GM23338 (cell line): ENCODE data around the gene SYT9. TPM values are rescaled to one million over a fixed set of nuclear protein-coding genes. Genes with fewer than 3 reads are reported as not detected.

Experiments used
- ATAC-seq: fragments of 200-7000 bp; cut with Tn5 transposase; 3 replicates; pipeline ENCODE4 v1.9.1; 2020
- DNase-seq: peaks from one replicate; pipeline ENCODE4 v3.0.0-alpha.2; 2015; ENCODE audit warnings: low spot score
- H2AFZ ChIP-seq: fragments of 200-600 bp; sonication (generic); 2 replicates; pipeline ENCODE4 v1.8.0; 2016; ENCODE audit warnings: antibody characterized with exemption, mild to moderate bottlenecking, moderate library complexity
- H3F3A ChIP-seq: fragments of 200-600 bp; sonication (generic); replicated peaks from 2 replicates; pipeline ENCODE4 v1.8.0; 2017; ENCODE audit warnings: antibody characterized with exemption, mixed run types, low read depth
- H3K27ac ChIP-seq: fragments of 200-600 bp; sonication (generic); 2 replicates; pipeline ENCODE4 v1.6.1; 2016; ENCODE audit warnings: low read depth
- H3K27me3 ChIP-seq: fragments of 200-600 bp; sonication (generic); 2 replicates; pipeline ENCODE4 v1.8.0; 2016; ENCODE audit warnings: mild to moderate bottlenecking, mixed run types, moderate library complexity; ENCODE audit not compliant: insufficient read depth
- H3K36me3 ChIP-seq: fragments of 200-600 bp; sonication (generic); 2 replicates; pipeline ENCODE4 v1.8.0; 2016; ENCODE audit warnings: mild to moderate bottlenecking; ENCODE audit not compliant: insufficient read depth
- H3K4me1 ChIP-seq: fragments of 200-600 bp; sonication (generic); 2 replicates; pipeline ENCODE4 v1.8.0; 2016; ENCODE audit warnings: mild to moderate bottlenecking, moderate library complexity; ENCODE audit not compliant: insufficient read depth
- H3K4me2 ChIP-seq: fragments of 200-600 bp; sonication (generic); 2 replicates; pipeline ENCODE4 v1.7.1; 2017; ENCODE audit warnings: mixed run types
- H3K4me3 ChIP-seq: fragments of 200-600 bp; sonication (generic); 2 replicates; pipeline ENCODE4 v1.6.1; 2016; ENCODE audit warnings: mixed run types
- H3K79me2 ChIP-seq: fragments of 200-600 bp; sonication (generic); replicated peaks from 2 replicates; pipeline ENCODE4 v1.8.0; 2017; ENCODE audit warnings: mild to moderate bottlenecking; ENCODE audit not compliant: insufficient read depth
- H3K9me2 ChIP-seq: fragments of 200-600 bp; sonication (generic); 2 replicates; pipeline ENCODE4 v1.8.0; 2017; ENCODE audit not compliant: insufficient read depth
- H4K20me1 ChIP-seq: fragments of 200-600 bp; sonication (generic); replicated peaks from 2 replicates; pipeline ENCODE4 v1.8.0; 2017; ENCODE audit warnings: mild to moderate bottlenecking; ENCODE audit not compliant: insufficient read depth
- H3K27ac Mint-ChIP-seq: 2 replicates; pipeline ENCODE4 v1.8.0; 2020; ENCODE audit warnings: inconsistent platforms, mild to moderate bottlenecking, moderate library complexity, mixed read lengths
- H3K27me3 Mint-ChIP-seq: 3 replicates; pipeline ENCODE4 v1.8.0; 2022; ENCODE audit warnings: low read depth, mild to moderate bottlenecking, moderate library complexity, mixed read lengths, inconsistent platforms; ENCODE audit not compliant: insufficient read depth, poor library complexity
- H3K36me3 Mint-ChIP-seq: 3 replicates; pipeline ENCODE4 v1.8.0; 2021; ENCODE audit warnings: low read depth, mild to moderate bottlenecking, inconsistent platforms, moderate library complexity, mixed read lengths
- H3K4me1 Mint-ChIP-seq: 3 replicates; pipeline ENCODE4 v1.8.0; 2020; ENCODE audit warnings: mild to moderate bottlenecking, inconsistent platforms, mixed read lengths
- H3K4me3 Mint-ChIP-seq: 3 replicates; pipeline ENCODE4 v1.8.0; 2021; ENCODE audit warnings: moderate library complexity, mild to moderate bottlenecking, inconsistent platforms, mixed read lengths
- H3K9me3 Mint-ChIP-seq: 3 replicates; pipeline ENCODE4 v1.8.0; 2020; ENCODE audit warnings: moderate library complexity, mild to moderate bottlenecking, inconsistent platforms, mixed read lengths
- CREB1 ChIP-seq: fragments of 250-450 bp; sonication (Bioruptor Pico); IDR thresholded peaks from 2 replicates; pipeline ENCODE4 v1.5.0; 2020; ENCODE audit warnings: low read depth, mild to moderate bottlenecking, moderate library complexity
- JUNB ChIP-seq: IDR thresholded peaks from one replicate; pipeline ENCODE4 v1.6.1; 2016; ENCODE audit warnings: antibody characterized with exemption; ENCODE audit not compliant: unreplicated experiment
- NANOG ChIP-seq: IDR thresholded peaks from 2 replicates; pipeline ENCODE4 v1.6.1; 2016; ENCODE audit warnings: antibody characterized with exemption, borderline replicate concordance
- POLR2AphosphoS5 ChIP-seq: IDR thresholded peaks from 2 replicates; pipeline ENCODE4 v1.6.1; 2016; ENCODE audit warnings: antibody characterized with exemption, low read depth
- STAT1 ChIP-seq: IDR thresholded peaks from one replicate; pipeline ENCODE4 v1.6.1; 2016; ENCODE audit warnings: antibody characterized with exemption; ENCODE audit not compliant: unreplicated experiment
- ZNF114 ChIP-seq: fragments of 250-450 bp; sonication (Bioruptor Pico); IDR thresholded peaks from 2 replicates; pipeline ENCODE4 v1.5.0; 2020; ENCODE audit warnings: mild to moderate bottlenecking, moderate library complexity
- ZNF331 ChIP-seq: fragments of 250-450 bp; sonication (Bioruptor Pico); IDR thresholded peaks from 2 replicates; pipeline ENCODE4 v1.5.0; 2020; ENCODE audit warnings: low read depth, mild to moderate bottlenecking, moderate library complexity
- ZNF462 ChIP-seq: fragments of 250-450 bp; sonication (Bioruptor Pico); IDR thresholded peaks from 2 replicates; pipeline ENCODE4 v1.5.0; 2020; ENCODE audit warnings: mild to moderate bottlenecking, moderate library complexity
- polyA plus RNA-seq: library from polyadenylated mRNA; unstranded; fragments of >200 nt; fragmentation: Nextera tagmentation; extraction: Ambion mirVana; gene quantifications from 2 replicates; pipeline ENCODE4 v1.2.1, GENCODE V29; 2016
- total RNA-seq: library from RNA; depleted of rRNA; stranded (reverse); fragments of >200 nt; shearing (Covaris generic); gene quantifications from 2 replicates; pipeline ENCODE4 v1.2.3, GENCODE V29; 2014
- TF ChIP-seq, protein P1 (sequence below), 2 experiments: fragments of 200-600 bp in 1 of 2; sonication (generic) in 1 of 2; conservative IDR thresholded peaks; 2 replicates each; pipeline versions ENCODE4 v1.5.1 to v1.6.1; 2016 to 2017; ENCODE audit warnings: antibody characterized with exemption in 2 of 2, low read depth in 2 of 2, mild to moderate bottlenecking in 2 of 2, moderate library complexity in 1 of 2
- TF ChIP-seq, protein P2 (sequence below): IDR thresholded peaks from one replicate; pipeline ENCODE4 v1.6.1; 2018; ENCODE audit warnings: antibody characterized with exemption; ENCODE audit not compliant: unreplicated experiment
- TF ChIP-seq, protein P3 (sequence below): IDR thresholded peaks from 2 replicates; pipeline ENCODE4 v1.6.1; 2016; ENCODE audit warnings: antibody characterized with exemption

The SYT9 gene
- total and polyA plus RNA-seq, 2 experiments from 2014 or later: 0.91 to 2.4 TPM

- H3K27me3 Mint-ChIP-seq: peaks cover 3% of the 10 kb centered on the region
- TF ChIP-seq, protein P1, sequence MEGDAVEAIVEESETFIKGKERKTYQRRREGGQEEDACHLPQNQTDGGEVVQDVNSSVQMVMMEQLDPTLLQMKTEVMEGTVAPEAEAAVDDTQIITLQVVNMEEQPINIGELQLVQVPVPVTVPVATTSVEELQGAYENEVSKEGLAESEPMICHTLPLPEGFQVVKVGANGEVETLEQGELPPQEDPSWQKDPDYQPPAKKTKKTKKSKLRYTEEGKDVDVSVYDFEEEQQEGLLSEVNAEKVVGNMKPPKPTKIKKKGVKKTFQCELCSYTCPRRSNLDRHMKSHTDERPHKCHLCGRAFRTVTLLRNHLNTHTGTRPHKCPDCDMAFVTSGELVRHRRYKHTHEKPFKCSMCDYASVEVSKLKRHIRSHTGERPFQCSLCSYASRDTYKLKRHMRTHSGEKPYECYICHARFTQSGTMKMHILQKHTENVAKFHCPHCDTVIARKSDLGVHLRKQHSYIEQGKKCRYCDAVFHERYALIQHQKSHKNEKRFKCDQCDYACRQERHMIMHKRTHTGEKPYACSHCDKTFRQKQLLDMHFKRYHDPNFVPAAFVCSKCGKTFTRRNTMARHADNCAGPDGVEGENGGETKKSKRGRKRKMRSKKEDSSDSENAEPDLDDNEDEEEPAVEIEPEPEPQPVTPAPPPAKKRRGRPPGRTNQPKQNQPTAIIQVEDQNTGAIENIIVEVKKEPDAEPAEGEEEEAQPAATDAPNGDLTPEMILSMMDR (conservative IDR thresholded peaks at IDR 0.05; ENCODE audit: low read depth in 2 of 2): no peak
- TF ChIP-seq STAT1: no peak
- no peak for TF ChIP-seq NANOG
- no peak for TF ChIP-seq JUNB
- TF ChIP-seq ZNF462 (CRISPR knock-in tag): no peak
- TF ChIP-seq, protein P2, sequence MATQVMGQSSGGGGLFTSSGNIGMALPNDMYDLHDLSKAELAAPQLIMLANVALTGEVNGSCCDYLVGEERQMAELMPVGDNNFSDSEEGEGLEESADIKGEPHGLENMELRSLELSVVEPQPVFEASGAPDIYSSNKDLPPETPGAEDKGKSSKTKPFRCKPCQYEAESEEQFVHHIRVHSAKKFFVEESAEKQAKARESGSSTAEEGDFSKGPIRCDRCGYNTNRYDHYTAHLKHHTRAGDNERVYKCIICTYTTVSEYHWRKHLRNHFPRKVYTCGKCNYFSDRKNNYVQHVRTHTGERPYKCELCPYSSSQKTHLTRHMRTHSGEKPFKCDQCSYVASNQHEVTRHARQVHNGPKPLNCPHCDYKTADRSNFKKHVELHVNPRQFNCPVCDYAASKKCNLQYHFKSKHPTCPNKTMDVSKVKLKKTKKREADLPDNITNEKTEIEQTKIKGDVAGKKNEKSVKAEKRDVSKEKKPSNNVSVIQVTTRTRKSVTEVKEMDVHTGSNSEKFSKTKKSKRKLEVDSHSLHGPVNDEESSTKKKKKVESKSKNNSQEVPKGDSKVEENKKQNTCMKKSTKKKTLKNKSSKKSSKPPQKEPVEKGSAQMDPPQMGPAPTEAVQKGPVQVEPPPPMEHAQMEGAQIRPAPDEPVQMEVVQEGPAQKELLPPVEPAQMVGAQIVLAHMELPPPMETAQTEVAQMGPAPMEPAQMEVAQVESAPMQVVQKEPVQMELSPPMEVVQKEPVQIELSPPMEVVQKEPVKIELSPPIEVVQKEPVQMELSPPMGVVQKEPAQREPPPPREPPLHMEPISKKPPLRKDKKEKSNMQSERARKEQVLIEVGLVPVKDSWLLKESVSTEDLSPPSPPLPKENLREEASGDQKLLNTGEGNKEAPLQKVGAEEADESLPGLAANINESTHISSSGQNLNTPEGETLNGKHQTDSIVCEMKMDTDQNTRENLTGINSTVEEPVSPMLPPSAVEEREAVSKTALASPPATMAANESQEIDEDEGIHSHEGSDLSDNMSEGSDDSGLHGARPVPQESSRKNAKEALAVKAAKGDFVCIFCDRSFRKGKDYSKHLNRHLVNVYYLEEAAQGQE: no peak
- TF ChIP-seq, protein P3, sequence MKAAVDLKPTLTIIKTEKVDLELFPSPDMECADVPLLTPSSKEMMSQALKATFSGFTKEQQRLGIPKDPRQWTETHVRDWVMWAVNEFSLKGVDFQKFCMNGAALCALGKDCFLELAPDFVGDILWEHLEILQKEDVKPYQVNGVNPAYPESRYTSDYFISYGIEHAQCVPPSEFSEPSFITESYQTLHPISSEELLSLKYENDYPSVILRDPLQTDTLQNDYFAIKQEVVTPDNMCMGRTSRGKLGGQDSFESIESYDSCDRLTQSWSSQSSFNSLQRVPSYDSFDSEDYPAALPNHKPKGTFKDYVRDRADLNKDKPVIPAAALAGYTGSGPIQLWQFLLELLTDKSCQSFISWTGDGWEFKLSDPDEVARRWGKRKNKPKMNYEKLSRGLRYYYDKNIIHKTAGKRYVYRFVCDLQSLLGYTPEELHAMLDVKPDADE: no peak
- TF ChIP-seq POLR2AphosphoS5: no peak
- TF ChIP-seq ZNF114 (CRISPR knock-in tag): no peak
- no peak for TF ChIP-seq CREB1
- TF ChIP-seq ZNF331 (CRISPR knock-in tag): no peak
- Histone ChIP-seq H3K27ac (no peak overlapping the region), H3F3A (no peaks in the 10 kb centered on the region), H3K4me2 (no peak overlapping the region), H3K9me2 (no peaks in the 10 kb centered on the region), H3K36me3 (no peaks in the 10 kb centered on the region), H4K20me1 (no peaks in the 10 kb centered on the region), H2AFZ (no peak overlapping the region), H3K4me1 (no peaks in the 10 kb centered on the region), H3K4me3 (no peak overlapping the region), H3K27me3 (no peaks in the 10 kb centered on the region), H3K79me2 (no peaks in the 10 kb centered on the region)
- H3K4me3 Mint-ChIP-seq: no peak overlapping the region
- ATAC-seq (no peak), DNase-seq (no peak)
- H3K9me3 Mint-ChIP-seq: peaks cover 10% of the 10 kb centered on the region; the same call in 2 of the 3 replicates
- no peaks in the 10 kb centered on the region for H3K4me1 Mint-ChIP-seq
- no peak overlapping the region for H3K27ac Mint-ChIP-seq
- H3K36me3 Mint-ChIP-seq: peaks cover 2% of the 10 kb centered on the region; the same call in 2 of the 3 replicates
These were observed 116.1 kb downstream of the SYT9 start for GRCh38 chr11:7367803-7368202.
